NCI-H2029 (cell line): ENCODE measurements around the gene GRID1.
"Not testable (repeated sequence)": the region's sequence is repeated elsewhere in the genome, so short reads cannot be mapped to it uniquely, and the experiment has no call there.

Source experiments
- DNase-seq: peaks from one replicate; lab custom pipeline; 2025; lab: John Stamatoyannopoulos, UW

Gene GRID1

GRCh38 chr10:86038371-86038770 lies 328.2 kb downstream of the GRID1 start:
- DNase-seq = no peak

- no peak for DNase-seq
Measured at GRCh38 chr10:86037096-86037495, 329.5 kb downstream of the GRID1 start.

GRCh38 chr10:86036544-86036831 lies 330.1 kb downstream of the GRID1 start:
- no peak for DNase-seq

- DNase-seq = no peak
Measured at GRCh38 chr10:86035791-86036543, 330.6 kb downstream of the GRID1 start.

- no peak for DNase-seq
Measured at GRCh38 chr10:86034710-86035109, 331.9 kb downstream of the GRID1 start.

GRCh38 chr10:86033581-86033980 lies 333.0 kb downstream of the GRID1 start:
- DNase-seq = no peak

- DNase-seq = not testable (repeated sequence)
Measured at GRCh38 chr10:86032087-86032486, 334.5 kb downstream of the GRID1 start.

GRCh38 chr10:86030312-86030711 lies 336.3 kb downstream of the GRID1 start:
- no peak for DNase-seq

- DNase-seq = no peak
Measured at GRCh38 chr10:86027346-86027745, 339.2 kb downstream of the GRID1 start.

- no peak for DNase-seq
Measured at GRCh38 chr10:86025509-86025908, 341.1 kb downstream of the GRID1 start.

- DNase-seq = no peak
Measured at GRCh38 chr10:86024281-86025041, 342.1 kb downstream of the GRID1 start.

GRCh38 chr10:86023931-86024280 lies 342.7 kb downstream of the GRID1 start:
- peak; percentile 3 for DNase-seq

- DNase-seq = no peak
Measured at GRCh38 chr10:86023336-86023735, 343.3 kb downstream of the GRID1 start.

- no peak for DNase-seq
Measured at GRCh38 chr10:86022906-86023305, 343.7 kb downstream of the GRID1 start.

- DNase-seq = peak; percentile 23
Measured at GRCh38 chr10:86020134-86020533, 346.5 kb downstream of the GRID1 start.

- no peak for DNase-seq
Measured at GRCh38 chr10:86019141-86019540, 347.5 kb downstream of the GRID1 start.

- no peak for DNase-seq
Measured at GRCh38 chr10:86018735-86019058, 347.9 kb downstream of the GRID1 start.

- peak; percentile 46 for DNase-seq
Measured at GRCh38 chr10:86017841-86018734, 348.5 kb downstream of the GRID1 start.

- DNase-seq = no peak
Measured at GRCh38 chr10:86013568-86013967, 353.0 kb downstream of the GRID1 start.

GRCh38 chr10:86007171-86007570 lies 359.4 kb downstream of the GRID1 start:
- no peak for DNase-seq

- no peak for DNase-seq
Measured at GRCh38 chr10:86004337-86004736, 362.3 kb downstream of the GRID1 start.

- DNase-seq = no peak
Measured at GRCh38 chr10:86003201-86003621, 363.4 kb downstream of the GRID1 start.

GRCh38 chr10:86001521-86001920 lies 365.1 kb downstream of the GRID1 start:
- DNase-seq = no peak
